Hair follicle dermal papilla cell (primary cell): ENCODE data around the gene FAHD2B. TPM values are rescaled to one million over a fixed set of nuclear protein-coding genes. Genes with fewer than 3 reads are reported as not detected.

ENCODE experiments used
- small RNA-seq: library from RNA; depleted of rRNA; stranded (forward); fragments of <200 nt; gene quantifications from one replicate; pipeline ENCODE3, GENCODE V24; 2012
- total RNA-seq: library from RNA; depleted of rRNA; stranded (reverse); fragments of >200 nt; gene quantifications from 2 replicates; pipeline ENCODE4 v1.2.3, GENCODE V29; 2012

The FAHD2B gene, protein sequence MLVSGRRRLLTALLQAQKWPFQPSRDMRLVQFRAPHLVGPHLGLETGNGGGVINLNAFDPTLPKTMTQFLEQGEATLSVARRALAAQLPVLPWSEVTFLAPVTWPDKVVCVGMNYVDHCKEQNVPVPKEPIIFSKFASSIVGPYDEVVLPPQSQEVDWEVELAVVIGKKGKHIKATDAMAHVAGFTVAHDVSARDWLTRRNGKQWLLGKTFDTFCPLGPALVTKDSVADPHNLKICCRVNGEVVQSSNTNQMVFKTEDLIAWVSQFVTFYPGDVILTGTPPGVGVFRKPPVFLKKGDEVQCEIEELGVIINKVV
- 2.9 and 6.2 TPM in 2 replicates for total RNA-seq

DNA sequence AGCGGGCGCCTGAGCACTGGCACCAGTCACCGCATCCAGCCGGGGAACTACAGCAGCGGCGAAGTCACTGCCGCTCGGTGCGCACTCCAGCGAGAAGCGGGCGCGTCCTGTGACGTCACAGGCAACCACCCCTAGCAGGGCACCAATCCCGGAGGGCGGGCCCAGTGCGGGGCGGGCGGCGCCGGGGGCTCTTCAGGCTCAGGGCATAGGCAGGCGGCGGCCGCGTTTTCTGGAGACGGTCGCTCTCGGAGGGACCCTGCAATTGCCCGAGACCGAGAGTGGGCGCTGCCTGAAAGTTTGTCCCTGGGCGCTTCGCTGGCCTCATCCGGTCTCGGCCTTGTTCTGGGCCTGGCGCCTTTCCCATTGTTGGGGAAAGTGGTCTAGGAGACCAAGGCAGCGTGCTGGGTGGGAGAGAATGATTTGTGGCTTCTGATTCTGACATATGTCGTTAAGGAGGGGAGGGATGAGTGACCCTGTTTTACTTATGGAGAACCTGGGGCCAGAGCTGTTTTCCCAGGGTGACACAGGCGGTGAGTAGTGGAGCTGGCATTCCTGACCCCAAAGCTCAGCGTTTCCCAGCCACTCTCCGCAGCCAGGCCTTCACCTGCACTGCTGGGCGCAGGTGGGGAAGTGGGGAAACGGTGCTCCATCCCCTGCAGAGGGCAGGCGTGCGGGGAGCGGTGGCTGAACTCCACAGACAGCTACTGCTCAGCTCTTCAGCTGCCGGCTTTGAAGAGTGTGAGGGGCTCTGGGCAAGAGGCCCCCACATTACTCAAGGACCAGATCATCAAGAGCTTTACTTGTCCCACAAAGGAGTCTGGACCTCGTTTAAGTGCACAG, at the start of gene FAHD2B:
FAHD2B (minus strand) TSS at position 111 of the 840 bp plus-strand sequence. CDS start 3,176 bp downstream, outside the sequence.

DNA sequence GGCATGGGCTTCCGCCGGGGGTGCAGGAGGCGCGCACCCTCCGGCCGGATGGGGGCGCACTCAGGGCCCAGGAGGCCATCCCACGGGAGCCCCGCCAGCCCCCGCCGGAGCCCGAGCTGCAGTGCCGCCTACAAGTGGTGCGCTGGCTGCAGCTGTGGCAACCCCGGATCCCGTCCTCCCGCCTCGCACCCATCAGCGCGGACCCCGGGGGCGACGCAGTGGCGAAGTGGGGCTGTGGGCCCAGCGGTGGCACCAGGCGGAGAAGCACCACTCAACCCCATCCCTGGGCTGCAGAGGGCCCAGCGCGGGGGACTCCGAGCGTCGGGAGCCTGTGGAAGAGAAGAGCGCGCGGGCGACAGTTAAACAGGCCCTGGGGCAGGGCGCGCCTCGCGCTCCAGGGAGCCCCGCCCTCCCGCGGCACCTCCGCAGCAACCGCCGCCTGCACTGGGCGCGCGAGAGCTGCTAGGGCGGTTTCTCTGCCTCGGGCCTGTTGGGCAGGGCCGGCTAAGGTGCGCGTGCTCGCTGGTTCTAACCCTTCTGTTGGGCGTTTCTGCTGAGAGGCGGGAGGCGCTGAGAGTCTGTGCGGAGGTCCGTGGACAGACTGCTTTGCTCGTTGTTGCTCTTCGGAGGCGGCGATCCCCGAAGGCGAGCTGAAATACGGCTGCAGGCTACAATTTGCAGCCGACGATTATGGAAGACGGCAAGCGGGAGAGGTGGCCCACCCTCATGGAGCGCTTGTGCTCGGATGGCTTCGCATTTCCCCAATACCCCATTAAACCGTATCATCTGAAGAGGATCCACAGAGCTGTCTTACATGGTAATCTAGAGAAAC, 18.6 kb upstream of the FAHD2B start, which contains the start of gene ANKRD36:
ANKRD36 (plus strand) TSS at position 104 of the 832 bp plus-strand sequence; CDS start at position 691, 587 bp downstream.

Small RNAs within 50 kb of the gene (small RNA-seq; reads per million reads assigned to genes)
- gene AC018892.1, result not detected
- not detected for gene IGKV1OR2-3
- not detected for gene IGKV2OR2-2
- not detected for gene RN7SL313P

Other genes with a start within 250 kb of the FAHD2B start
- 4.5 and 6.9 TPM in 2 replicates for gene ANKRD39, start 236.9 kb downstream of the FAHD2B start, total RNA-seq
- 26.7 and 36.0 TPM in 2 replicates for gene SEMA4C, start 224.8 kb downstream of the FAHD2B start, total RNA-seq
- gene FAM178B, start 108.3 kb downstream of the FAHD2B start, total RNA-seq, result not detected in 2 replicates
- gene ANKRD36, start 18.3 kb upstream of the FAHD2B start, total RNA-seq, result 24.3 and 39.6 TPM in 2 replicates